Activated CD4-positive, alpha-beta T cell treated with anti-CD3 and anti-CD28 coated beads, Interleukin-2, amount 10 ng/mL, durations not matched to agents 7 days and 5 days (primary cell): Measurements from ENCODE around the gene CADM3. TPM values are rescaled to one million over a fixed set of nuclear protein-coding genes. Genes with fewer than 3 reads are reported as not detected.

Source experiments
- CTCF ChIA-PET: fragments of 350-600 bp; sonication (Branson Sonifier 250); formaldehyde crosslinking; loops from one replicate; lab custom pipeline; 2021; ENCODE audit warnings: antibody characterized with exemption; lab: Charles Lee
- POLR2A ChIA-PET: fragments of 350-600 bp; sonication (Branson Sonifier 250); formaldehyde crosslinking; loops from one replicate; lab custom pipeline; 2021; ENCODE audit warnings: antibody characterized with exemption; lab: Charles Lee
- DNase-seq: peaks from one replicate; pipeline ENCODE4 v3.0.0-alpha.2; 2020
- H3K27ac Mint-ChIP-seq: one replicate; pipeline ENCODE4 v1.8.0; 2021; ENCODE audit warnings: mild to moderate bottlenecking, moderate library complexity, mixed read lengths
- H3K27me3 Mint-ChIP-seq: one replicate; pipeline ENCODE4 v1.8.0; 2021; ENCODE audit warnings: mixed read lengths
- H3K36me3 Mint-ChIP-seq: one replicate; pipeline ENCODE4 v1.8.0; 2021; ENCODE audit warnings: low read depth, mixed read lengths
- H3K4me1 Mint-ChIP-seq: one replicate; pipeline ENCODE4 v1.8.0; 2021; ENCODE audit warnings: mixed read lengths
- H3K4me3 Mint-ChIP-seq: one replicate; pipeline ENCODE4 v1.8.0; 2021; ENCODE audit warnings: mild to moderate bottlenecking, moderate library complexity, mixed read lengths
- H3K9me3 Mint-ChIP-seq: one replicate; pipeline ENCODE4 v1.8.0; 2021; ENCODE audit warnings: mixed read lengths
- total RNA-seq, 2 experiments: library from RNA; stranded (reverse); gene quantifications; one replicate each; pipeline ENCODE4 v1.2.3, GENCODE V29; 2021

CADM3 gene
- total RNA-seq, result not detected

DNA sequence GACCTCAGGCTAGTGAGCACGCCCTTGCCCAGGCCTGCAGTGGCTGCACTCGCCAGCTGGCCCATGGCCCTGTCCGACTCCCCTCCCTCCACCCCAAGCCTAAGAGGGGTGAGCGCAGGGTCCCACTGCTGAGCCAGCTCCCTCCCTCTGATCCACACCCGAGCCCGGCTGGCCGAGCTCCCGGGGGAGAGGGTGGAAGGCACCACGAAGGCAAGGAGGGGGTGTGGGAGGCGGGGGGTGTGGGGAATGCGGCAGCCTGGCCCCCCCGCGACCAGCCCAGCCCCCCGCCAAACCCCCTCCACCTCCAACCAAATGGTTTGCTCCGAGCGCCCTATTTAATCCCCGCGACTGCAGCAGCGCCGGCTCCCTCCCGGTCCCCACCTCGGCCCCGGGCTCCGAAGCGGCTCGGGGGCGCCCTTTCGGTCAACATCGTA is at the start of gene CADM3:
TSS of gene CADM3 (plus strand) at position 362 of the 434 bp plus-strand sequence. CDS start 151 bp downstream, outside the sequence.
- Mint-ChIP-seq H3K36me3 (no peaks in the 10 kb centered on the region), H3K27me3 (peaks cover 68% of the 10 kb centered on the region), H3K27ac (peak within 1 kb of the TSS; percentile 6), H3K4me3 (no peak within 1 kb of the TSS), H3K4me1 (peaks cover 3% of the 10 kb centered on the region), H3K9me3 (no peaks in the 10 kb centered on the region)
- no peak for DNase-seq
- CTCF ChIA-PET, result no interaction called here
- POLR2A ChIA-PET, result no interaction called here

DNA sequence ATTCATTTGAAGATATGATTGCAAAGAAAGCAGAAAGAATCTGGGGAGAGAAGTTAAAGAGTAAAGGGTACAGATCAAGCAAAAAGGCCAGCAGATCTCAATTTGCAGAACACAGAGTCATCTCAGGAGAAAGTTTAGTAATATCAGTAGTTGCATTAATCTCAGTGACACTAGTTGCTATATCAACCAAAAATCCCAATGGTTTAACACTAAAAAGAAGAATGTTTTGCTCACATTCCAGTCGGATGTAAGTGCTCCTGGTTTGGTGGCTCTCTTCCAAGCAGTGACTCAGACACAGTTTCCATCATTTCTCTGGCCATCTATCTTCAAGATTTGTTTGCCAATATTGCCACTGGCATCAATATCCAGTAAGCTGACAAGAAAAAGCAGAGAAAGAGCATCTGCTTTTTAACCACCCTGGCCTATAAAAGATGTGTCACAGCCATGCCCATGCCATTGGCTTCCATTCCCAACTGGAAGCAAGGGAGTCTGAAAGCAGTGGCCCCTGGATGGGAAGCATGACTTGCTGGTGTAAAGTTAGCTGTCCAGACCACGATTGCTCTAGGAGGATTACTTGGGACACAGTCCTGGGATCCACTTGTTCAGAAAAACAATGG is 49.3 kb upstream of the CADM3 start:
- Mint-ChIP-seq H3K27me3 (peaks cover 47% of the 10 kb centered on the region), H3K4me3 (no peak overlapping the region), H3K9me3 (no peaks in the 10 kb centered on the region), H3K36me3 (no peaks in the 10 kb centered on the region), H3K4me1 (peaks cover 4% of the 10 kb centered on the region), H3K27ac (no peak overlapping the region)
- no peak for DNase-seq
- ChIA-PET CTCF (no interaction called here), POLR2A (interaction anchor here (0.6 kb wide), 1 partner anchor 17 kb away, joined by 3 read pairs; no protein-coding TSS in a partner anchor)

DNA sequence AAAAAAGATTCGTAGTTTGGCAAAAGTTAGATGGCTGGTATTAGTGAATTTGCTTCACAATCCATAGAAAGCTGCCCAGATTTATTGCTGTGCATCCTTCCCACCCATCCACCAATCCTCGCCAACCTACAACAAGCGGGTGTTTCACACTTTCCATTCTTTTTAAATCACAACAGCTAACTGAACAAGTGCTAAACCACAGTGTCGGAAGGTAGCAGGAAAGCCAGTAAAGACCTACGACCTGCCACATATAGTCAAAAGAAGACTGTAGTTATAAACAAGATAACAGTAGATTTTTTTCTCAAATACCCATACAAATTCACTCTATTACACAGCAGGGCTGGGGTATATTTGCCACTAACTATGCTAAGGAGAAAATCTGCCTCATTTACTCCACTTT is 47.8 kb upstream of the CADM3 start:
- no peak for DNase-seq
- peaks cover 4% of the 10 kb centered on the region for H3K4me1 Mint-ChIP-seq
- no peaks in the 10 kb centered on the region for H3K9me3 Mint-ChIP-seq
- POLR2A ChIA-PET, result no interaction called here
- H3K27me3 Mint-ChIP-seq, result peaks cover 39% of the 10 kb centered on the region
- no peaks in the 10 kb centered on the region for H3K36me3 Mint-ChIP-seq
- no peak overlapping the region for H3K27ac Mint-ChIP-seq
- CTCF ChIA-PET, result no interaction called here
- no peak overlapping the region for H3K4me3 Mint-ChIP-seq

DNA sequence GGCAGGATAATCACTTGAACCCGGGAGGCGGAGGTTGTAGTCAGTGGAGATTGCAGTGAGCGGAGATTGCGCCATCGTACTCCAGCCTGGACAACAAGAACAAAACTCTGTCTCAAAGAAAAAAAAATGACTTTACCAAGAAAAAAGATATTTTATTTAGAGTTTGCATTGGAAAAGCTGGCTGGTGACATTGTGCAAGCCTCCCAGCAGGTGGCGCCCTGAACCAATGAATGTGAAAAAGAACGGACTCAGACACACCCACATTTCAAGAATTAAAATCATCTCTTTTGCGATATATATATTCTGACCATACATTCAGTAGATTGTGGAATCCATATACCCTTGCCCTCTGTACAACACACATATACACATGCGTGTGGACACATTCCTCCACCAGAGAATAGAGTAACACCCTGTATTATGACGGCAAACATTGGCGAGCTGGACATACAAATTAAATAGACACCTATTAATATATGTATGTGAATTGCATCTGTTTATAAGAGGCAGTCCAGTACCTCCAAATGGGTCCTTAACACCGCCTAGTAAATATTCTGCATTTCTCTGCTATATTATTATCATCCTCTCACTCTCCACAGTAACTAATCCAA is 39.0 kb upstream of the CADM3 start:
- no peaks in the 10 kb centered on the region for H3K36me3 Mint-ChIP-seq
- CTCF ChIA-PET, result interaction anchor here (0.8 to 1.6 kb wide), 4 partner anchors 12 to 82 kb away, joined by 3 to 4 read pairs (median 4); no protein-coding TSS in a partner anchor
- POLR2A ChIA-PET, result interaction anchor here (0.5 kb wide), 1 partner anchor 122 kb away, joined by 3 read pairs; no protein-coding TSS in a partner anchor
- H3K27ac Mint-ChIP-seq, result no peak overlapping the region
- no peak overlapping the region for H3K4me3 Mint-ChIP-seq
- peaks cover 3% of the 10 kb centered on the region for H3K27me3 Mint-ChIP-seq
- H3K9me3 Mint-ChIP-seq, result no peaks in the 10 kb centered on the region
- peak; percentile 70 for DNase-seq
- H3K4me1 Mint-ChIP-seq, result no peaks in the 10 kb centered on the region

GRCh38 chr1:159140474-159140873 is 30.9 kb upstream of the CADM3 start:
- H3K4me1 Mint-ChIP-seq, result no peaks in the 10 kb centered on the region

GRCh38 chr1:159141584-159142390 is 29.6 kb upstream of the CADM3 start:
- Mint-ChIP-seq H3K9me3 (no peaks in the 10 kb centered on the region), H3K36me3 (no peaks in the 10 kb centered on the region), H3K4me3 (no peak overlapping the region), H3K27me3 (peaks cover 21% of the 10 kb centered on the region), H3K27ac (no peak overlapping the region), H3K4me1 (no peaks in the 10 kb centered on the region)
- ChIA-PET POLR2A (no interaction called here), CTCF (no interaction called here)
- no peak for DNase-seq

More at GRCh38 chr1:159140474-159140873, 30.9 kb upstream of the CADM3 start:
- H3K36me3 Mint-ChIP-seq, result no peaks in the 10 kb centered on the region
- H3K9me3 Mint-ChIP-seq, result no peaks in the 10 kb centered on the region
- peaks cover 19% of the 10 kb centered on the region for H3K27me3 Mint-ChIP-seq
- no peak overlapping the region for H3K4me3 Mint-ChIP-seq
- H3K27ac Mint-ChIP-seq, result no peak overlapping the region
- ChIA-PET POLR2A (no interaction called here), CTCF (no interaction called here)
- DNase-seq, result no peak

DNA sequence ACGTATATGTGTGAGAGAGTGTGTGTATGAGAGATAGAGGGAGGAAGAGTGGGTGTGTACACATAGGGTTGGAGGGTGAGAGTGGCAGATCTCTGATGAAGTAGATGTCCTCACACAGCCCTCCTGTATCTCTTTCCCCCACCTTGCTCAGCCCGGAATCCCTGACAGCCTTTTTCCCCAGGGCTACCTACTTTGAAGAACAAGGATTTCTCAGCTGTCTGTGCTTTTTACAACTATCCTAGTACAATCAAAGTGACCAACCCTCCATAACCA is 29.1 kb upstream of the CADM3 start:
- CTCF ChIA-PET, result no interaction called here
- no peak for DNase-seq
- no peak overlapping the region for H3K4me3 Mint-ChIP-seq
- POLR2A ChIA-PET, result no interaction called here
- H3K4me1 Mint-ChIP-seq, result no peaks in the 10 kb centered on the region
- peaks cover 22% of the 10 kb centered on the region for H3K27me3 Mint-ChIP-seq
- no peaks in the 10 kb centered on the region for H3K36me3 Mint-ChIP-seq
- H3K27ac Mint-ChIP-seq, result no peak overlapping the region
- H3K9me3 Mint-ChIP-seq, result no peaks in the 10 kb centered on the region

DNA sequence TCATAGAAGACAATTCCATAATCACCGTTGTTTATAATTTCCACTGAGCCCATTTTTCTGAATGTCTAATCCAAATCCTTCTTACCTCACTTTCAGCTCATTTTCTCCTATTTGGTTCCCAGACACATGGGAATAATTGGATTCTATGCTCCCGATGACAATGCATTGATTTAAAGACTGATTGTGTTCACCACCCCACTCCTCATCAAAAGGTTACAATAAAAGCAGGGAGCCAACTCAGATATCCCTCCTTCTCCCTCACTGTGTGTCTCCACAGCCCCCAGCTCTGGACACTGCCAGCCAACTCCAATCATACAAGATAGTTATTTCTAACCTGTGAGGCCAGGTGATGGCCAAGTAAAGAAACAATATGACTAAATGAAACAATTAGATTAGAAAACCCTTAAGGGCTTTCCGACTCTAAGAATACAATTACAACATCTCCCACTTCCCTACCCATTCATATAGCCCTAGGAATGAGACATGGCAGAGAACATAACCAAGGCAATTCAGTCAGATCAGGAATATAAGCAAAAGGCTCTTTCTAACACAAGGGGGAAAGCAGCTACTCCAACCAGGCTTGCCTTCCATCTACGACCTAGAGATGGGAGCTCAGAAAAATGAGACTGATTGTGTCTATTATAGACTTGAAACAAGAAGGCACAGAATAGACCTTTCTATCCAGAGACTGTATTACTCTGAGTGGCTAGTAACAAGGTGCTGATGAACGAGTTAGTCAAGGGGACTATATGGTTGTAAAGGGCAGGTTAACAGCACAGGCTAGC is 28.5 kb upstream of the CADM3 start:
- H3K4me3 Mint-ChIP-seq, result no peak overlapping the region
- H3K27ac Mint-ChIP-seq, result no peak overlapping the region
- no peaks in the 10 kb centered on the region for H3K4me1 Mint-ChIP-seq
- H3K27me3 Mint-ChIP-seq, result peaks cover 22% of the 10 kb centered on the region
- POLR2A ChIA-PET, result no interaction called here
- H3K36me3 Mint-ChIP-seq, result no peaks in the 10 kb centered on the region
- CTCF ChIA-PET, result no interaction called here
- no peaks in the 10 kb centered on the region for H3K9me3 Mint-ChIP-seq
- DNase-seq, result no peak

DNA sequence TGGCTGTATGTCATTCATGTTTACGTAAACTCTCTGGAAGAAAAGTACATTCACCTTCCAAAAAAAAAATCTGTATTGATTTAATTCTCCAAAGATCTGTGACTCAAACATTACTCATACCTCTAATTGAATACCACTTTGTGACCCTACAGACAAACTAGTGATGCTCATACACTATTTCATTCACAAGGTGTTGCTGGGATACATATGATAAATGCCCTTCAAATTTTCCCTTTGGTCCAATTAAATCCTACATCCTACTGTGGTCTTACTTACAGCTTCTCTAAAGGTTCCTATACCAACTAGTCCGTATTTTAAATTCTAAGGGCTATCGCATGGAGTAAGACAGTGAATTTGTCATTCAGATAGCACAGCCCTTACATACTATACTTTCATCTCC is 26.8 kb upstream of the CADM3 start:
- no peak overlapping the region for H3K27ac Mint-ChIP-seq
- no peaks in the 10 kb centered on the region for H3K9me3 Mint-ChIP-seq
- CTCF ChIA-PET, result no interaction called here
- no peak overlapping the region for H3K4me3 Mint-ChIP-seq
- no peaks in the 10 kb centered on the region for H3K36me3 Mint-ChIP-seq
- no peak for DNase-seq
- H3K27me3 Mint-ChIP-seq, result peaks cover 22% of the 10 kb centered on the region
- no peaks in the 10 kb centered on the region for H3K4me1 Mint-ChIP-seq
- POLR2A ChIA-PET, result no interaction called here

- CTCF ChIA-PET, result no interaction called here
- Mint-ChIP-seq H3K36me3 (no peaks in the 10 kb centered on the region), H3K9me3 (no peaks in the 10 kb centered on the region), H3K27ac (no peak overlapping the region), H3K4me3 (no peak overlapping the region), H3K27me3 (peaks cover 26% of the 10 kb centered on the region), H3K4me1 (no peaks in the 10 kb centered on the region)
- DNase-seq, result no peak
- POLR2A ChIA-PET, result no interaction called here
Observed at GRCh38 chr1:159146980-159147379, 24.4 kb upstream of the CADM3 start.

DNA sequence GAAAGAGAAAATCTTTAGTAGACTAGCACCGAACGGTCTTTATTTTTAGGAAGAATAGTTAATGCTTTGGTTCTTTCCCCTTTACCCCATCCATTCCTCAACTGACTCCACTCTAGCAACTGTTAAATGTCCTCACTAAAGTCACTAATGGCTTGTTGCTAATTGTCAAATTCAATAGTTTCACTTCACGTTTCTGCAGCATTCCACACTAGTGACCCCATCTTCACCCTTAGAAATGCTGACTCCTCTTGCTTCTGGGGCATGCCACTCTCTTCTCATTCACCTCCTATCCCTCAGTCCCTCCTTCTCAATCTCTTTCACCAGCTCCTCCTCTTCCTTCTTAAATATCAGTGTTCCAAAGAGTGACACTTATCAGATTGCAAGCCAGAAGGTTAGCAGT is 19.4 kb upstream of the CADM3 start:
- no peak overlapping the region for H3K27ac Mint-ChIP-seq
- H3K27me3 Mint-ChIP-seq, result peaks cover 55% of the 10 kb centered on the region
- no peaks in the 10 kb centered on the region for H3K4me1 Mint-ChIP-seq
- DNase-seq, result no peak
- POLR2A ChIA-PET, result no interaction called here
- no peak overlapping the region for H3K4me3 Mint-ChIP-seq
- H3K36me3 Mint-ChIP-seq, result no peaks in the 10 kb centered on the region
- CTCF ChIA-PET, result no interaction called here
- no peaks in the 10 kb centered on the region for H3K9me3 Mint-ChIP-seq

- no peak overlapping the region for H3K27ac Mint-ChIP-seq
- ChIA-PET CTCF (interaction anchor here (0.7 kb wide), 1 partner anchor 992 kb away, joined by 3 read pairs; no protein-coding TSS in a partner anchor), POLR2A (no interaction called here)
- H3K9me3 Mint-ChIP-seq, result no peaks in the 10 kb centered on the region
- peaks cover 53% of the 10 kb centered on the region for H3K27me3 Mint-ChIP-seq
- no peak overlapping the region for H3K4me3 Mint-ChIP-seq
- DNase-seq, result peak; percentile 62
- H3K36me3 Mint-ChIP-seq, result no peaks in the 10 kb centered on the region
- H3K4me1 Mint-ChIP-seq, result peaks cover 4% of the 10 kb centered on the region
Observed at GRCh38 chr1:159161001-159161718, 10.3 kb upstream of the CADM3 start.
